GM18499 (cell line): ENCODE results near the gene TMC8.
"Not testable (repeated sequence)": the region's sequence is repeated elsewhere in the genome, so short reads cannot be mapped to it uniquely, and the experiment has no call there.

Experiments used
- ATAC-seq: cut with Tn5 transposase; IDR thresholded peaks from one replicate; pipeline ENCODE4 v1.9.1; 2021; ENCODE audit warnings: moderate number of reproducible peaks; ENCODE audit not compliant: insufficient read depth, unreplicated experiment

The TMC8 gene

GRCh38 chr17:78109489-78109761 lies 21.1 kb upstream of the TMC8 start:
- no peak for ATAC-seq

- ATAC-seq, result no peak
Measured at GRCh38 chr17:78110363-78111015, 20.1 kb upstream of the TMC8 start.

GRCh38 chr17:78111016-78111726 lies 19.4 kb upstream of the TMC8 start:
- ATAC-seq, result no peak

- no peak for ATAC-seq
Measured at GRCh38 chr17:78111727-78112517, 18.6 kb upstream of the TMC8 start.

- ATAC-seq, result no peak
Measured at GRCh38 chr17:78112518-78113471, 17.8 kb upstream of the TMC8 start.

- no peak for ATAC-seq
Measured at GRCh38 chr17:78113804-78114785, 16.5 kb upstream of the TMC8 start.

GRCh38 chr17:78114831-78115723 lies 15.5 kb upstream of the TMC8 start:
- ATAC-seq, result no peak

- ATAC-seq, result not testable (repeated sequence)
Measured at GRCh38 chr17:78115803-78116202, 14.8 kb upstream of the TMC8 start.

GRCh38 chr17:78116411-78116810 lies 14.2 kb upstream of the TMC8 start:
- no peak for ATAC-seq

GRCh38 chr17:78117027-78117981 lies 13.3 kb upstream of the TMC8 start:
- ATAC-seq, result no peak

- ATAC-seq, result no peak
Measured at GRCh38 chr17:78118801-78119241, 11.8 kb upstream of the TMC8 start.

GRCh38 chr17:78120537-78120936 lies 10.0 kb upstream of the TMC8 start:
- no peak for ATAC-seq

- ATAC-seq, result no peak
Measured at GRCh38 chr17:78120971-78121800, 9.4 kb upstream of the TMC8 start.

- ATAC-seq, result no peak
Measured at GRCh38 chr17:78121801-78122215, 8.8 kb upstream of the TMC8 start.

GRCh38 chr17:78122216-78122930 lies 8.2 kb upstream of the TMC8 start:
- no peak for ATAC-seq

- no peak for ATAC-seq
Measured at GRCh38 chr17:78122931-78123249, 7.7 kb upstream of the TMC8 start.
